GM12878 (cell line): ENCODE data around the gene MSX2. TPM values are rescaled to one million over a fixed set of nuclear protein-coding genes. Genes with fewer than 3 reads are reported as not detected.

ENCODE experiments used
- ATAC-seq: fragments of 200-7000 bp; cut with Tn5 transposase; 3 replicates; pipeline ENCODE4 v1.9.1; 2020; ENCODE audit warnings: mild to moderate bottlenecking, moderate library complexity
- BruUV-seq: library from RNA; stranded (reverse); fragments of 400-500 nt; replicated peaks from 2 replicates; lab custom pipeline; 2021; lab: Mats Ljungman, UMichigan
- CTCF ChIA-PET: fragments of 300-600 bp; sonication (Branson Sonifier 250); formaldehyde crosslinking; extraction: SDS; loops from one replicate; lab custom pipeline; 2021; ENCODE audit warnings: inconsistent platforms; lab: Yijun Ruan, JAX
- POLR2A ChIA-PET: fragments of 350-600 bp; formaldehyde crosslinking; extraction: SDS; loops from one replicate; lab custom pipeline; 2021; ENCODE audit warnings: inconsistent platforms; lab: Charles Lee
- RAD21 ChIA-PET: fragments of 300-600 bp; sonication (Branson Sonifier 250); formaldehyde crosslinking; loops from one replicate; lab custom pipeline; 2023; ENCODE audit warnings: antibody characterized with exemption; ENCODE audit not compliant: unreplicated experiment; lab: Charles Lee
- SMC1A ChIA-PET: fragments of 300-600 bp; sonication (Branson Sonifier 250); formaldehyde crosslinking; loops from one replicate; lab custom pipeline; 2023; ENCODE audit not compliant: unreplicated experiment, uncharacterized antibody; lab: Charles Lee
- DNase-seq: peaks from one replicate; pipeline ENCODE4 v3.0.0-alpha.2; 2011; ENCODE audit warnings: low read depth, low spot score
- FAIRE-seq: peaks from 3 replicates; lab custom pipeline; 2011; peaks lifted over from hg19 to GRCh38; lab: Jason Lieb, UNC
- H2AFZ ChIP-seq: 2 replicates; pipeline ENCODE4 v1.6.0; 2011; ENCODE audit warnings: low read depth, low read length, control low read depth; ENCODE audit not compliant: control insufficient read depth
- H3K27ac ChIP-seq: 2 replicates; pipeline ENCODE4 v1.5.1; 2011; ENCODE audit warnings: control low read depth; ENCODE audit not compliant: control insufficient read depth, insufficient read depth
- H3K27me3 ChIP-seq, 2 experiments: replicated peaks in 1 of 2; 2 replicates each; pipeline versions ENCODE4 v1.6.0 to v1.6.1; 2011; ENCODE audit warnings: low read length in 1 of 2; ENCODE audit not compliant: control insufficient read depth in 2 of 2, insufficient read depth in 2 of 2
- H3K36me3 ChIP-seq, 2 experiments: 2 replicates each; pipeline ENCODE4 v1.5.1; 2011; ENCODE audit warnings: low read length in 1 of 2; ENCODE audit not compliant: control insufficient read depth in 2 of 2, insufficient read depth in 2 of 2
- H3K4me1 ChIP-seq: 2 replicates; pipeline ENCODE4 v1.6.1; 2011; ENCODE audit warnings: mild to moderate bottlenecking, low read length, moderate library complexity, mixed read lengths; ENCODE audit not compliant: control insufficient read depth, insufficient read depth
- H3K4me2 ChIP-seq: 2 replicates; pipeline ENCODE4 v1.6.0; 2011; ENCODE audit warnings: control low read depth; ENCODE audit not compliant: control insufficient read depth, insufficient read depth
- H3K4me3 ChIP-seq: fragments of 200-600 bp; sonication (generic); 2 replicates; pipeline ENCODE4 v1.5.1; 2016
- H3K79me2 ChIP-seq: 2 replicates; pipeline ENCODE4 v1.6.0; 2011; ENCODE audit warnings: low read length; ENCODE audit not compliant: control insufficient read depth, insufficient read depth
- H3K9ac ChIP-seq: 2 replicates; pipeline ENCODE4 v1.8.0; 2011; ENCODE audit warnings: low read length, control low read depth, mixed read lengths; ENCODE audit not compliant: control insufficient read depth, insufficient read depth
- H3K9me3 ChIP-seq: replicated peaks from 3 replicates; pipeline ENCODE4 v1.5.1; 2011; ENCODE audit warnings: mild to moderate bottlenecking, low read length; ENCODE audit not compliant: control insufficient read depth, insufficient read depth
- H4K20me1 ChIP-seq: 2 replicates; pipeline ENCODE4 v1.6.0; 2011; ENCODE audit not compliant: control insufficient read depth, insufficient read depth
- DPF2 ChIP-seq: fragments of 450-650 bp; IDR thresholded peaks from 2 replicates; pipeline ENCODE4 v1.6.1; 2017; ENCODE audit warnings: mild to moderate bottlenecking
- GATAD2B ChIP-seq: fragments of 450-650 bp; conservative IDR thresholded peaks from 2 replicates; pipeline ENCODE4 v1.6.1; 2017; ENCODE audit warnings: low read depth, mild to moderate bottlenecking, moderate library complexity
- JUNB ChIP-seq: IDR thresholded peaks from 2 replicates; pipeline ENCODE4 v1.6.1; 2016; ENCODE audit warnings: antibody characterized with exemption, mild to moderate bottlenecking
- PAX8 ChIP-seq: fragments of 450-650 bp; IDR thresholded peaks from 2 replicates; pipeline ENCODE4 v1.6.1; 2017; ENCODE audit warnings: mild to moderate bottlenecking, moderate library complexity
- RCOR1 ChIP-seq: conservative IDR thresholded peaks from 2 replicates; pipeline ENCODE4 v1.6.1; 2012; ENCODE audit warnings: low read depth, low read length, improper control_type of control experiment
- RUNX3 ChIP-seq: IDR thresholded peaks from 2 replicates; pipeline ENCODE4 v1.6.1; 2012; ENCODE audit warnings: low read length, inconsistent platforms
- SMAD1 ChIP-seq: fragments of 450-650 bp; IDR thresholded peaks from 2 replicates; pipeline ENCODE4 v1.6.1; 2018; ENCODE audit warnings: mild to moderate bottlenecking, low read depth; ENCODE audit not compliant: partially characterized antibody
- SPI1 ChIP-seq: IDR thresholded peaks from 2 replicates; pipeline ENCODE4 v1.6.1; 2011; ENCODE audit warnings: low read depth, mild to moderate bottlenecking, low read length, moderate library complexity, borderline replicate concordance; ENCODE audit not compliant: insufficient read depth
- SREBF1 ChIP-seq: IDR thresholded peaks from 2 replicates; pipeline ENCODE4 v1.6.1; 2012; ENCODE audit warnings: mild to moderate bottlenecking, low read length
- ZNF207 ChIP-seq: fragments of 450-650 bp; IDR thresholded peaks from 2 replicates; pipeline ENCODE4 v1.6.1; 2014; ENCODE audit warnings: antibody characterized with exemption, mild to moderate bottlenecking, borderline replicate concordance
- WGBS: methylation state at CpG from one replicate; pipeline ENCODE4 v1.1.6; 2016; ENCODE audit warnings: low lambda C conversion rate; ENCODE audit not compliant: insufficient replicate concordance, insufficient coverage; ENCODE audit errors: missing lambda C conversion rate; 5-methylcytosine and 5-hydroxymethylcytosine counted together
- in situ Hi-C: fragments of 300-500 bp; cut with MboI; formaldehyde crosslinking; loops from 9 replicates; pipeline ENCODE4 v1.14.3; 2018; ENCODE audit warnings: mixed read lengths
- intact Hi-C: fragments of 100-400 bp; cut with micrococcal nuclease; formaldehyde crosslinking; loops from one replicate; pipeline ENCODE4 v1.14.2; 2022; ENCODE audit not compliant: unreplicated experiment
- polyA plus RNA-seq, 11 experiments: library from polyadenylated mRNA; depleted of rRNA in 4 of 11; unstranded in 6 of 11; stranded (reverse) in 5 of 11; fragments of >200 nt; fragmentation: Nextera tagmentation in 4 of 11; fragmentation: Illumina TruSeq in 1 of 11; extraction: Ambion mirVana in 4 of 11; extraction: Trizol in 1 of 11; gene quantifications; 1 replicate in 1 of 11; 2 replicates in 10 of 11; pipeline versions ENCODE4 v1.2.1 to v1.2.3, GENCODE V29; 2011 to 2016; ENCODE audit warnings: inconsistent platforms in 2 of 11, missing spikeins in 2 of 11, low read depth in 1 of 11
- total RNA-seq, 4 experiments: library from RNA; depleted of rRNA in 3 of 4; stranded (reverse); fragments of >200 nt in 3 of 4; fragmentation: Illumina TruSeq in 1 of 4; extraction: Trizol in 1 of 4; gene quantifications; 2 replicates each; pipeline versions ENCODE4 v1.2.1 to v1.2.3, GENCODE V29; 2013 to 2021
- TF ChIP-seq, protein P1 (sequence below): fragments of 450-650 bp; IDR thresholded peaks from 2 replicates; pipeline ENCODE4 v1.6.1; 2018; ENCODE audit warnings: borderline replicate concordance, mild to moderate bottlenecking; ENCODE audit not compliant: partially characterized antibody
- TF ChIP-seq, protein P2 (sequence below): IDR thresholded peaks from 2 replicates; pipeline ENCODE4 v1.6.1; 2011; ENCODE audit warnings: low read depth, low read length, improper control_type of control experiment, borderline replicate concordance
- TF ChIP-seq, protein P3 (sequence below): fragments of 450-650 bp; IDR thresholded peaks from 2 replicates; pipeline ENCODE4 v1.6.1; 2016; ENCODE audit warnings: mild to moderate bottlenecking
- TF ChIP-seq, protein P4 (sequence below): IDR thresholded peaks from 2 replicates; pipeline ENCODE4 v1.6.1; 2012; ENCODE audit warnings: low read depth, low read length, improper control_type of control experiment

The MSX2 gene
- total and polyA plus RNA-seq, 10 of the 15 experiments (the other 5 are each of a cell fraction or from before 2014, with no cell fraction given), result not detected

DNA sequence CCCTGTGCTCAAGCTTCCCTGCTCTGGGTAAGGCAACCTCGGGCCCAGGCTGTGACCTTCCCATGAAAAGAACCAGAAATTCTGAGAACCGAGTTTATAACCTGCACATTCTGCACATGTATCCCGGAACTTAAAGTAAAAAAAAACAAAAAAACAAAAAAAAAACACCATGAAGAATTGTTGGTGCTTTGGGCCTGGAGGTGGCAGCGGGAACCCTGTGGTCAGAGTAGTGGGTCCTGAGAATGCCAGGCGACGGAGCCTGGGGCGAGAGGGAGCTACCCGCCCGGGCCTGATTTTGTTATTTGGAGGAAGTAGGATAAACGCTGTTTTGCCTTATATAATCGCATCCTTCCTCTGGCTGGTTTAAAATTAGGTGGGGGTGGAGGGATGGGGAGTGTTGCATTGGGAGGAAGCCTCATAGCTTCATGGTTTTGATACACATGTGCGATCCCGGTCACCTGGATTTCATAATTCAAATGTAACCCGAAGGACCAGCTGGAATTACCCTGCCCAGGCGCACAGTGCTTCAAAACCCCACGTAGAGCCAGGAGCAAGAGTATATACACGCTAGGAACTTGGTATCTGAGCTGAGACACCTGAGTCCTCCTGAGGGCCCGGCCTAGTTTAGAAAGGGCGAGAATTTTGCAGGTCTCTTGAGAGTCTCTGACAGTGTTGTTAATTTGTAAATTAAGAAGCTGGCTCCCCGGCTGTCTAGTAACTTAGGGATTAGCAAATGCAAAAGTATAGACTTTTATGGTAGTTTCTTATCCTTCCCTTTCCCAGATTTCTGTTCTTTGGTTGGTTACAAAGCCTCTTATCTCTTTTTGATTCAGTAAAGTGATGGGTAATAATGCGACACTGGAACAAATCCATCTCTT lies 2.8 kb downstream of the MSX2 start:
- no peak for ATAC-seq

More for the DNA sequence above, 2.8 kb downstream of the MSX2 start:
- CTCF ChIA-PET, result no interaction called here
- TF ChIP-seq JUNB (no peak), SPI1 (no peak), RUNX3 (no peak), RCOR1 (no peak), SMAD1 (no peak), PAX8 (no peak), DPF2 (no peak), ZNF207 (no peak), GATAD2B (no peak), SREBF1 (no peak)
- TF ChIP-seq, protein P1, sequence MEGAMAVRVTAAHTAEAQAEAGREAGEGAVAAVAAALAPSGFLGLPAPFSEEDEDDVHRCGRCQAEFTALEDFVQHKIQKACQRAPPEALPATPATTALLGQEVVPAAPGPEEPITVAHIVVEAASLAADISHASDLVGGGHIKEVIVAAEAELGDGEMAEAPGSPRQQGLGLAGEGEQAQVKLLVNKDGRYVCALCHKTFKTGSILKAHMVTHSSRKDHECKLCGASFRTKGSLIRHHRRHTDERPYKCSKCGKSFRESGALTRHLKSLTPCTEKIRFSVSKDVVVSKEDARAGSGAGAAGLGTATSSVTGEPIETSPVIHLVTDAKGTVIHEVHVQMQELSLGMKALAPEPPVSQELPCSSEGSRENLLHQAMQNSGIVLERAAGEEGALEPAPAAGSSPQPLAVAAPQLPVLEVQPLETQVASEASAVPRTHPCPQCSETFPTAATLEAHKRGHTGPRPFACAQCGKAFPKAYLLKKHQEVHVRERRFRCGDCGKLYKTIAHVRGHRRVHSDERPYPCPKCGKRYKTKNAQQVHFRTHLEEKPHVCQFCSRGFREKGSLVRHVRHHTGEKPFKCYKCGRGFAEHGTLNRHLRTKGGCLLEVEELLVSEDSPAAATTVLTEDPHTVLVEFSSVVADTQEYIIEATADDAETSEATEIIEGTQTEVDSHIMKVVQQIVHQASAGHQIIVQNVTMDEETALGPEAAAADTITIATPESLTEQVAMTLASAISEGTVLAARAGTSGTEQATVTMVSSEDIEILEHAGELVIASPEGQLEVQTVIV, result no peak
- TF ChIP-seq, protein P2, sequence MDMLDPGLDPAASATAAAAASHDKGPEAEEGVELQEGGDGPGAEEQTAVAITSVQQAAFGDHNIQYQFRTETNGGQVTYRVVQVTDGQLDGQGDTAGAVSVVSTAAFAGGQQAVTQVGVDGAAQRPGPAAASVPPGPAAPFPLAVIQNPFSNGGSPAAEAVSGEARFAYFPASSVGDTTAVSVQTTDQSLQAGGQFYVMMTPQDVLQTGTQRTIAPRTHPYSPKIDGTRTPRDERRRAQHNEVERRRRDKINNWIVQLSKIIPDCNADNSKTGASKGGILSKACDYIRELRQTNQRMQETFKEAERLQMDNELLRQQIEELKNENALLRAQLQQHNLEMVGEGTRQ, result no peak
- TF ChIP-seq, protein P3, sequence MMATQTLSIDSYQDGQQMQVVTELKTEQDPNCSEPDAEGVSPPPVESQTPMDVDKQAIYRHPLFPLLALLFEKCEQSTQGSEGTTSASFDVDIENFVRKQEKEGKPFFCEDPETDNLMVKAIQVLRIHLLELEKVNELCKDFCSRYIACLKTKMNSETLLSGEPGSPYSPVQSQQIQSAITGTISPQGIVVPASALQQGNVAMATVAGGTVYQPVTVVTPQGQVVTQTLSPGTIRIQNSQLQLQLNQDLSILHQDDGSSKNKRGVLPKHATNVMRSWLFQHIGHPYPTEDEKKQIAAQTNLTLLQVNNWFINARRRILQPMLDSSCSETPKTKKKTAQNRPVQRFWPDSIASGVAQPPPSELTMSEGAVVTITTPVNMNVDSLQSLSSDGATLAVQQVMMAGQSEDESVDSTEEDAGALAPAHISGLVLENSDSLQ, result no peak
- TF ChIP-seq, protein P4, sequence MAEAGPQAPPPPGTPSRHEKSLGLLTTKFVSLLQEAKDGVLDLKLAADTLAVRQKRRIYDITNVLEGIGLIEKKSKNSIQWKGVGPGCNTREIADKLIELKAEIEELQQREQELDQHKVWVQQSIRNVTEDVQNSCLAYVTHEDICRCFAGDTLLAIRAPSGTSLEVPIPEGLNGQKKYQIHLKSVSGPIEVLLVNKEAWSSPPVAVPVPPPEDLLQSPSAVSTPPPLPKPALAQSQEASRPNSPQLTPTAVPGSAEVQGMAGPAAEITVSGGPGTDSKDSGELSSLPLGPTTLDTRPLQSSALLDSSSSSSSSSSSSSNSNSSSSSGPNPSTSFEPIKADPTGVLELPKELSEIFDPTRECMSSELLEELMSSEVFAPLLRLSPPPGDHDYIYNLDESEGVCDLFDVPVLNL, result no peak
- TF ChIP-seq, all 136 proteins: peak for 0
- H3K36me3 ChIP-seq, result no peaks in the 10 kb centered on the region
- peaks cover 5 to 12% of the 10 kb centered on the region in 2 experiments for H3K27me3 ChIP-seq
- DNase-seq, result no peak
- WGBS, result 8% methylated on average over 21 of the region's 21 CpGs
- H3K27ac ChIP-seq, result no peak overlapping the region
- FAIRE-seq, result no peak
- POLR2A ChIA-PET, result no interaction called here
- no peak overlapping the region for H3K9ac ChIP-seq
- SMC1A ChIA-PET, result no interaction called here
- H2AFZ ChIP-seq, result no peak overlapping the region
- no peaks in the 10 kb centered on the region for H3K4me1 ChIP-seq
- no peaks in the 10 kb centered on the region; the same call in 2 of the 3 replicates for H3K9me3 ChIP-seq
- BruUV-seq, result no TSS peak
- intact Hi-C loops (no loop called here), in situ Hi-C loops (no loop called here)
- no peaks in the 10 kb centered on the region for H4K20me1 ChIP-seq
- RAD21 ChIA-PET, result no interaction called here
- no peaks in the 10 kb centered on the region for H3K79me2 ChIP-seq
- no peak overlapping the region for H3K4me2 ChIP-seq
- H3K4me3 ChIP-seq, result no peak overlapping the region
